Measurements from ENCODE around the gene SLC7A5.
"Not testable (repeated sequence)": the region's sequence is repeated elsewhere in the genome, so short reads cannot be mapped to it uniquely, and the experiment has no call there.

SLC7A5 gene

GRCh38 chr16:87870418-87871291, 1.3 kb upstream of the SLC7A5 start:
- not testable (repeated sequence) for H3K9me3 ChIP-seq (ENCODE audit: control insufficient read depth, low read length); H3K4me3 ChIP-seq (ENCODE audit: extremely low read depth, insufficient read depth, low read length, poor library complexity, severe bottlenecking); H3K36me3 ChIP-seq (ENCODE audit: control insufficient read depth, insufficient read depth, low read length)
- Histone ChIP-seq H3K27ac (ENCODE audit: low read depth, low read length, severe bottlenecking) (peak overlapping the region; percentile 98), H3K4me1 (ENCODE audit: control insufficient read depth, insufficient read depth, low read length, poor library complexity, severe bottlenecking) (peaks cover 30% of the 10 kb centered on the region)
- 4 to 9% methylated on average over 16 of the region's 24 CpGs for WGBS, 2 experiments (ENCODE audit: insufficient coverage in 2 of 2)

GRCh38 chr16:87869879-87870417, 641 bp upstream of the SLC7A5 start:
- 8 to 18% methylated on average over 13 of the region's 18 CpGs for WGBS, 2 experiments (ENCODE audit: insufficient coverage in 2 of 2)
- not testable (repeated sequence) for H3K9me3 ChIP-seq (ENCODE audit: control insufficient read depth, low read length); H3K36me3 ChIP-seq (ENCODE audit: control insufficient read depth, insufficient read depth, low read length)
- peak overlapping the region; percentile 16 for H3K4me3 ChIP-seq (ENCODE audit: extremely low read depth, insufficient read depth, low read length, poor library complexity, severe bottlenecking)
- peak overlapping the region; percentile 98 for H3K27ac ChIP-seq (ENCODE audit: low read depth, low read length, severe bottlenecking)
- H3K4me1 ChIP-seq (ENCODE audit: control insufficient read depth, insufficient read depth, low read length, poor library complexity, severe bottlenecking): peaks cover 31% of the 10 kb centered on the region

- Histone ChIP-seq H3K4me3 (ENCODE audit: extremely low read depth, insufficient read depth, low read length, poor library complexity, severe bottlenecking) (peak overlapping the region; percentile 55), H3K27ac (ENCODE audit: low read depth, low read length, severe bottlenecking) (peak overlapping the region; percentile 16), H3K4me1 (ENCODE audit: control insufficient read depth, insufficient read depth, low read length, poor library complexity, severe bottlenecking) (peaks cover 34% of the 10 kb centered on the region)
- H3K36me3 ChIP-seq (ENCODE audit: control insufficient read depth, insufficient read depth, low read length); H3K9me3 ChIP-seq (ENCODE audit: control insufficient read depth, low read length): not testable (repeated sequence)
- 2 to 6% methylated on average over 17 to 18 of the region's 37 CpGs for WGBS, 2 experiments (ENCODE audit: insufficient coverage in 2 of 2)
These were observed 865 bp downstream of the SLC7A5 start for GRCh38 chr16:87868254-87869029.

GRCh38 chr16:87865902-87866555, 3.3 kb downstream of the SLC7A5 start:
- WGBS, 2 experiments (ENCODE audit: insufficient coverage in 2 of 2): 83 to 88% methylated on average over 13 to 14 of the region's 16 CpGs
- H3K9me3 ChIP-seq (ENCODE audit: control insufficient read depth, low read length); H3K27ac ChIP-seq (ENCODE audit: low read depth, low read length, severe bottlenecking); H3K4me3 ChIP-seq (ENCODE audit: extremely low read depth, insufficient read depth, low read length, poor library complexity, severe bottlenecking): not testable (repeated sequence)
- H3K4me1 ChIP-seq (ENCODE audit: control insufficient read depth, insufficient read depth, low read length, poor library complexity, severe bottlenecking): peaks cover 30% of the 10 kb centered on the region
- peaks cover 16% of the 10 kb centered on the region for H3K36me3 ChIP-seq (ENCODE audit: control insufficient read depth, insufficient read depth, low read length)

GRCh38 chr16:87864331-87864989, 4.8 kb downstream of the SLC7A5 start:
- no peak overlapping the region for H3K27ac ChIP-seq (ENCODE audit: low read depth, low read length, severe bottlenecking)
- H3K4me1 ChIP-seq (ENCODE audit: control insufficient read depth, insufficient read depth, low read length, poor library complexity, severe bottlenecking): peaks cover 32% of the 10 kb centered on the region
- peaks cover 19% of the 10 kb centered on the region for H3K36me3 ChIP-seq (ENCODE audit: control insufficient read depth, insufficient read depth, low read length)
- H3K4me3 ChIP-seq (ENCODE audit: extremely low read depth, insufficient read depth, low read length, poor library complexity, severe bottlenecking): peak overlapping the region; percentile 5
- WGBS, 2 experiments (ENCODE audit: insufficient coverage in 2 of 2): 87 to 91% methylated on average over 10 of the region's 15 CpGs
- H3K9me3 ChIP-seq (ENCODE audit: control insufficient read depth, low read length): no peaks in the 10 kb centered on the region

GRCh38 chr16:87863327-87863635, 6.0 kb downstream of the SLC7A5 start:
- peaks cover 19% of the 10 kb centered on the region for H3K36me3 ChIP-seq (ENCODE audit: control insufficient read depth, insufficient read depth, low read length)
- 99 to 100% methylated on average over 6 to 8 of the region's 9 CpGs for WGBS, 2 experiments (ENCODE audit: insufficient coverage in 2 of 2)
- H3K4me3 ChIP-seq (ENCODE audit: extremely low read depth, insufficient read depth, low read length, poor library complexity, severe bottlenecking); H3K9me3 ChIP-seq (ENCODE audit: control insufficient read depth, low read length); H3K27ac ChIP-seq (ENCODE audit: low read depth, low read length, severe bottlenecking): not testable (repeated sequence)
- peaks cover 32% of the 10 kb centered on the region for H3K4me1 ChIP-seq (ENCODE audit: control insufficient read depth, insufficient read depth, low read length, poor library complexity, severe bottlenecking)

- H3K27ac ChIP-seq (ENCODE audit: low read depth, low read length, severe bottlenecking); H3K9me3 ChIP-seq (ENCODE audit: control insufficient read depth, low read length); H3K4me3 ChIP-seq (ENCODE audit: extremely low read depth, insufficient read depth, low read length, poor library complexity, severe bottlenecking): not testable (repeated sequence)
- peaks cover 19% of the 10 kb centered on the region for H3K36me3 ChIP-seq (ENCODE audit: control insufficient read depth, insufficient read depth, low read length)
- 96% methylated on average over 16 to 19 of the region's 26 CpGs for WGBS, 2 experiments (ENCODE audit: insufficient coverage in 2 of 2)
- H3K4me1 ChIP-seq (ENCODE audit: control insufficient read depth, insufficient read depth, low read length, poor library complexity, severe bottlenecking): peaks cover 36% of the 10 kb centered on the region
These were observed 6.5 kb downstream of the SLC7A5 start for GRCh38 chr16:87862597-87863326.

GRCh38 chr16:87861300-87862099, 7.8 kb downstream of the SLC7A5 start:
- Histone ChIP-seq H3K4me1 (ENCODE audit: control insufficient read depth, insufficient read depth, low read length, poor library complexity, severe bottlenecking) (peaks cover 38% of the 10 kb centered on the region), H3K36me3 (ENCODE audit: control insufficient read depth, insufficient read depth, low read length) (peaks cover 19% of the 10 kb centered on the region)
- not testable (repeated sequence) for H3K27ac ChIP-seq (ENCODE audit: low read depth, low read length, severe bottlenecking); H3K9me3 ChIP-seq (ENCODE audit: control insufficient read depth, low read length); H3K4me3 ChIP-seq (ENCODE audit: extremely low read depth, insufficient read depth, low read length, poor library complexity, severe bottlenecking)
- 96 to 97% methylated on average over 13 to 14 of the region's 18 CpGs for WGBS, 2 experiments (ENCODE audit: insufficient coverage in 2 of 2)

- Histone ChIP-seq H3K36me3 (ENCODE audit: control insufficient read depth, insufficient read depth, low read length) (peaks cover 19% of the 10 kb centered on the region), H3K4me1 (ENCODE audit: control insufficient read depth, insufficient read depth, low read length, poor library complexity, severe bottlenecking) (peaks cover 38% of the 10 kb centered on the region), H3K27ac (ENCODE audit: low read depth, low read length, severe bottlenecking) (peak overlapping the region; percentile 57), H3K9me3 (ENCODE audit: control insufficient read depth, low read length) (no peaks in the 10 kb centered on the region), H3K4me3 (ENCODE audit: extremely low read depth, insufficient read depth, low read length, poor library complexity, severe bottlenecking) (no peak overlapping the region)
- 80 to 88% methylated on average over 22 to 26 of the region's 26 CpGs for WGBS, 2 experiments (ENCODE audit: insufficient coverage in 2 of 2)
These were observed 8.6 kb downstream of the SLC7A5 start for GRCh38 chr16:87860553-87861299.
